OCI-LY7 (cell line): ENCODE data around the gene ANO6.

ENCODE experiments used
- EZH2phosphoT487 ChIP-seq: fragments of 200-600 bp; sonication (generic); IDR thresholded peaks from 2 replicates; pipeline ENCODE4 v1.6.1; 2018; ENCODE audit warnings: low read depth, borderline replicate concordance, mild to moderate bottlenecking, mixed run types, antibody characterized with exemption, low read length, moderate library complexity, mixed read lengths
- TF ChIP-seq, protein P1 (sequence below): fragments of 200-600 bp; sonication (generic); conservative IDR thresholded peaks from 2 replicates; pipeline ENCODE4 v1.5.1; 2014; ENCODE audit warnings: mild to moderate bottlenecking, antibody characterized with exemption, low read length, moderate library complexity, mixed read lengths

DNA sequence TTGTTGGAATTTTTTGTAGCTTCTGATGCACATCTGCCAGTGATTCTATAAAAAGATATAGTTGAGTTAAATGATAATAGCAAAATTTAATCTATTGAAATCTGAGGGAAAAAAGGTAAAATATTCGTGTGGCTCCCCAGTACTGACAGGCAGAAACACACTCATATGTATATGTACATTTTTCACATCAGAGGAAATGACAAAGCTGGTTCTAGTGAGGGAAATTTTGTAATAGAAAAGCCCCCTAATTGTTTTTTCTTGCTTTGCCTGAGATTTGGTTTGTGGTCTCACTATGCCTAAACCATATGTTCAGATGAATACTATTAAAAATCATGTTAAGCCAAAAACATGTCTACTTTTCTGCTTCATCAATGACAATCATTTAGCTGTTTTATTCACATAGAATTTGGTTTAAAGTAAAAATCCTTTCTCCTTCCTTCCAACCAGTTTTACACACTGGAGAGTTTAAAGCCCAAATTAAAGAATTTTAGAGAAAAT is 203.5 kb downstream of the ANO6 start:
- TF ChIP-seq, protein P1, sequence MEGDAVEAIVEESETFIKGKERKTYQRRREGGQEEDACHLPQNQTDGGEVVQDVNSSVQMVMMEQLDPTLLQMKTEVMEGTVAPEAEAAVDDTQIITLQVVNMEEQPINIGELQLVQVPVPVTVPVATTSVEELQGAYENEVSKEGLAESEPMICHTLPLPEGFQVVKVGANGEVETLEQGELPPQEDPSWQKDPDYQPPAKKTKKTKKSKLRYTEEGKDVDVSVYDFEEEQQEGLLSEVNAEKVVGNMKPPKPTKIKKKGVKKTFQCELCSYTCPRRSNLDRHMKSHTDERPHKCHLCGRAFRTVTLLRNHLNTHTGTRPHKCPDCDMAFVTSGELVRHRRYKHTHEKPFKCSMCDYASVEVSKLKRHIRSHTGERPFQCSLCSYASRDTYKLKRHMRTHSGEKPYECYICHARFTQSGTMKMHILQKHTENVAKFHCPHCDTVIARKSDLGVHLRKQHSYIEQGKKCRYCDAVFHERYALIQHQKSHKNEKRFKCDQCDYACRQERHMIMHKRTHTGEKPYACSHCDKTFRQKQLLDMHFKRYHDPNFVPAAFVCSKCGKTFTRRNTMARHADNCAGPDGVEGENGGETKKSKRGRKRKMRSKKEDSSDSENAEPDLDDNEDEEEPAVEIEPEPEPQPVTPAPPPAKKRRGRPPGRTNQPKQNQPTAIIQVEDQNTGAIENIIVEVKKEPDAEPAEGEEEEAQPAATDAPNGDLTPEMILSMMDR = no peak
- no peak for TF ChIP-seq EZH2phosphoT487
